Thyroid gland (tissue), 4 donors: ENCODE data around the gene SLC38A11.

ENCODE experiments used
- POLR2A ChIP-seq, 2 donors: fragments of 450-650 bp; IDR thresholded peaks; one replicate each; pipeline ENCODE4 v1.6.1; 2017; ENCODE audit warnings: antibody characterized with exemption in 2 of 2, mild to moderate bottlenecking in 2 of 2, moderate library complexity in 1 of 2
- TF ChIP-seq, protein P1 (sequence below), 6 experiments: fragments of 200-600 bp in 3 of 6; fragments of 450-650 bp in 3 of 6; sonication (generic) in 3 of 6; IDR thresholded peaks; one replicate each; pipeline ENCODE4 v1.5.1; 2016 to 2019; ENCODE audit warnings: antibody characterized with exemption in 6 of 6, mild to moderate bottlenecking in 2 of 6, inconsistent platforms in 1 of 6, moderate library complexity in 1 of 6

DNA sequence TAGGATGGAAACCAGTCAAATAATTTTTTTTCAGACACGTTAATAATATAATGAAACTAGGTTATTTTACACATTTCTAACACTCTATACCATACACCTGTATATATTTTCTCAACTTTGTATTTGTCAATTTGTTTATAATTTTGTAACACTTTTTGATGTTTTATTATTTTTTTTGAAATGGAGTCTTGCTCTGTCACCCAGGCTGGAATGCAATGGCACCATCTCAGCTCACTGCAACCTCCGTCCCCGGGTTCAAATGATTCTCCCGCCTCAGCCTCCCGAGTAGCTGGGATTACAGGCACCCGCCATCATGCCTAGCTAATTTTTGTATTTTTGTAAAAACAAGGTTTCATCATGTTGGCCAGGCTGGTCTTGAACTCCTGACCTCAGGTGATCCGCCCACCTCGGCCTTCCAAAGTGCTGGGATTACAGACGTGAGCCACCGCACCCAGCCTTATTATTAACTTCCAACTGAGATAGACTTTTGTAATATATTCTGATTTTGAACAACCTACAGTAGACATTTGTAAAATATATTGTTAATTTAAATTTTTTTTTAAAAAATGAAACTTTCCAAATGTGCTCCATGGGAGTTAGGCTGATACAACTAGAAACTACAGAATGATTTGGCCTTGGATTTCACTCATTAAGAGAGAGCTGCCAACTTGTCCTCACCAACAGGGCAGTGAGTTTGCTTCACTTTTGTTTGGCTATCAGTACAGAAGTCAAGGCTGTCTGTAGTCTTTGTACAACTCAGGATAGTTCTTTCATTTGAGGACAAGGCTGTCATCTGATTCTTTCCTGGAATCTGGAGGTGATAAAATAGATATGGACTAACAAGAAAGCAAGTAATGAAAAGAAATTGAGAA, 79.8 kb downstream of the SLC38A11 start:
- TF ChIP-seq, protein P1, sequence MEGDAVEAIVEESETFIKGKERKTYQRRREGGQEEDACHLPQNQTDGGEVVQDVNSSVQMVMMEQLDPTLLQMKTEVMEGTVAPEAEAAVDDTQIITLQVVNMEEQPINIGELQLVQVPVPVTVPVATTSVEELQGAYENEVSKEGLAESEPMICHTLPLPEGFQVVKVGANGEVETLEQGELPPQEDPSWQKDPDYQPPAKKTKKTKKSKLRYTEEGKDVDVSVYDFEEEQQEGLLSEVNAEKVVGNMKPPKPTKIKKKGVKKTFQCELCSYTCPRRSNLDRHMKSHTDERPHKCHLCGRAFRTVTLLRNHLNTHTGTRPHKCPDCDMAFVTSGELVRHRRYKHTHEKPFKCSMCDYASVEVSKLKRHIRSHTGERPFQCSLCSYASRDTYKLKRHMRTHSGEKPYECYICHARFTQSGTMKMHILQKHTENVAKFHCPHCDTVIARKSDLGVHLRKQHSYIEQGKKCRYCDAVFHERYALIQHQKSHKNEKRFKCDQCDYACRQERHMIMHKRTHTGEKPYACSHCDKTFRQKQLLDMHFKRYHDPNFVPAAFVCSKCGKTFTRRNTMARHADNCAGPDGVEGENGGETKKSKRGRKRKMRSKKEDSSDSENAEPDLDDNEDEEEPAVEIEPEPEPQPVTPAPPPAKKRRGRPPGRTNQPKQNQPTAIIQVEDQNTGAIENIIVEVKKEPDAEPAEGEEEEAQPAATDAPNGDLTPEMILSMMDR (IDR thresholded peaks at IDR 0.05): no peak
- no peak for TF ChIP-seq POLR2A (IDR thresholded peaks at IDR 0.05)
